ENCODE measurements around the gene RTTN. TPM values are rescaled to one million over a fixed set of nuclear protein-coding genes. Genes with fewer than 3 reads are reported as not detected.

RTTN gene
- total RNA-seq, 1 experiment from 2014 or later: 21.5 TPM

DNA sequence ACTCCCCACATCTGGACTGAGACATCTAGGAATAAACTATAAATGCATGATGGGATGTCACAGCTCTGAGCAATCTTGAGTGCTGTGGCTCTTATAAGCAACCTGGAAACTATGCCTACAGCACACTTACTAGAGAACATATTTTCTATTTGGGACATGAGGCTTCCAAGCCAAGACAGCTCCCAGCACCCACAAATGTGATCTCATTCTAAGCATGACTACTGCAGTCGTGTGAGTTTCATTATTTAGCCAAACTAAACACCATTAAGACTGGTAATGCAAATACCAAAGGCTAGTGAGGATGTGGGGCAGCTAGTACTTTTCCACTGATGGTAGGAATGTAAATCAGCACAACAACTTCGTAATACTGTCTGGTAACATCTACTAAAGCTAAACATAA lies 72.5 kb downstream of the RTTN start:
- ChIA-PET CTCF (no interaction called here), POLR2A (no interaction called here)
- DNase-seq (ENCODE audit: low spot score) (no peak), ATAC-seq (no peak)
- no peak overlapping the region for H3K27ac Mint-ChIP-seq
- TF ChIP-seq SMAD4 (CRISPR knock-in tag; IDR thresholded peaks at IDR 0.05) (no peak), ZNF317 (CRISPR knock-in tag; IDR thresholded peaks at IDR 0.05; ENCODE audit: borderline replicate concordance, low read depth) (no peak), ATF1 (CRISPR knock-in tag; IDR thresholded peaks at IDR 0.05) (no peak), NFYB (CRISPR knock-in tag; conservative IDR thresholded peaks at IDR 0.05; ENCODE audit: low read depth) (no peak), TEAD4 (CRISPR knock-in tag; IDR thresholded peaks at IDR 0.05) (no peak), E2F4 (CRISPR knock-in tag; IDR thresholded peaks at IDR 0.05; ENCODE audit: borderline replicate concordance, low read depth) (no peak), FOXP4 (CRISPR knock-in tag; IDR thresholded peaks at IDR 0.05) (no peak), GRHL2 (CRISPR knock-in tag; IDR thresholded peaks at IDR 0.05; ENCODE audit: insufficient replicate concordance, severe bottlenecking) (no peak), NR3C1 (CRISPR knock-in tag; conservative IDR thresholded peaks at IDR 0.05; ENCODE audit: low read depth) (no peak)
- TF ChIP-seq, protein P1, sequence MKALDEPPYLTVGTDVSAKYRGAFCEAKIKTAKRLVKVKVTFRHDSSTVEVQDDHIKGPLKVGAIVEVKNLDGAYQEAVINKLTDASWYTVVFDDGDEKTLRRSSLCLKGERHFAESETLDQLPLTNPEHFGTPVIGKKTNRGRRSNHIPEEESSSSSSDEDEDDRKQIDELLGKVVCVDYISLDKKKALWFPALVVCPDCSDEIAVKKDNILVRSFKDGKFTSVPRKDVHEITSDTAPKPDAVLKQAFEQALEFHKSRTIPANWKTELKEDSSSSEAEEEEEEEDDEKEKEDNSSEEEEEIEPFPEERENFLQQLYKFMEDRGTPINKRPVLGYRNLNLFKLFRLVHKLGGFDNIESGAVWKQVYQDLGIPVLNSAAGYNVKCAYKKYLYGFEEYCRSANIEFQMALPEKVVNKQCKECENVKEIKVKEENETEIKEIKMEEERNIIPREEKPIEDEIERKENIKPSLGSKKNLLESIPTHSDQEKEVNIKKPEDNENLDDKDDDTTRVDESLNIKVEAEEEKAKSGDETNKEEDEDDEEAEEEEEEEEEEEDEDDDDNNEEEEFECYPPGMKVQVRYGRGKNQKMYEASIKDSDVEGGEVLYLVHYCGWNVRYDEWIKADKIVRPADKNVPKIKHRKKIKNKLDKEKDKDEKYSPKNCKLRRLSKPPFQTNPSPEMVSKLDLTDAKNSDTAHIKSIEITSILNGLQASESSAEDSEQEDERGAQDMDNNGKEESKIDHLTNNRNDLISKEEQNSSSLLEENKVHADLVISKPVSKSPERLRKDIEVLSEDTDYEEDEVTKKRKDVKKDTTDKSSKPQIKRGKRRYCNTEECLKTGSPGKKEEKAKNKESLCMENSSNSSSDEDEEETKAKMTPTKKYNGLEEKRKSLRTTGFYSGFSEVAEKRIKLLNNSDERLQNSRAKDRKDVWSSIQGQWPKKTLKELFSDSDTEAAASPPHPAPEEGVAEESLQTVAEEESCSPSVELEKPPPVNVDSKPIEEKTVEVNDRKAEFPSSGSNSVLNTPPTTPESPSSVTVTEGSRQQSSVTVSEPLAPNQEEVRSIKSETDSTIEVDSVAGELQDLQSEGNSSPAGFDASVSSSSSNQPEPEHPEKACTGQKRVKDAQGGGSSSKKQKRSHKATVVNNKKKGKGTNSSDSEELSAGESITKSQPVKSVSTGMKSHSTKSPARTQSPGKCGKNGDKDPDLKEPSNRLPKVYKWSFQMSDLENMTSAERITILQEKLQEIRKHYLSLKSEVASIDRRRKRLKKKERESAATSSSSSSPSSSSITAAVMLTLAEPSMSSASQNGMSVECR (CRISPR knock-in tag; IDR thresholded peaks at IDR 0.05; ENCODE audit: borderline replicate concordance): no peak
- TF ChIP-seq, protein P2, sequence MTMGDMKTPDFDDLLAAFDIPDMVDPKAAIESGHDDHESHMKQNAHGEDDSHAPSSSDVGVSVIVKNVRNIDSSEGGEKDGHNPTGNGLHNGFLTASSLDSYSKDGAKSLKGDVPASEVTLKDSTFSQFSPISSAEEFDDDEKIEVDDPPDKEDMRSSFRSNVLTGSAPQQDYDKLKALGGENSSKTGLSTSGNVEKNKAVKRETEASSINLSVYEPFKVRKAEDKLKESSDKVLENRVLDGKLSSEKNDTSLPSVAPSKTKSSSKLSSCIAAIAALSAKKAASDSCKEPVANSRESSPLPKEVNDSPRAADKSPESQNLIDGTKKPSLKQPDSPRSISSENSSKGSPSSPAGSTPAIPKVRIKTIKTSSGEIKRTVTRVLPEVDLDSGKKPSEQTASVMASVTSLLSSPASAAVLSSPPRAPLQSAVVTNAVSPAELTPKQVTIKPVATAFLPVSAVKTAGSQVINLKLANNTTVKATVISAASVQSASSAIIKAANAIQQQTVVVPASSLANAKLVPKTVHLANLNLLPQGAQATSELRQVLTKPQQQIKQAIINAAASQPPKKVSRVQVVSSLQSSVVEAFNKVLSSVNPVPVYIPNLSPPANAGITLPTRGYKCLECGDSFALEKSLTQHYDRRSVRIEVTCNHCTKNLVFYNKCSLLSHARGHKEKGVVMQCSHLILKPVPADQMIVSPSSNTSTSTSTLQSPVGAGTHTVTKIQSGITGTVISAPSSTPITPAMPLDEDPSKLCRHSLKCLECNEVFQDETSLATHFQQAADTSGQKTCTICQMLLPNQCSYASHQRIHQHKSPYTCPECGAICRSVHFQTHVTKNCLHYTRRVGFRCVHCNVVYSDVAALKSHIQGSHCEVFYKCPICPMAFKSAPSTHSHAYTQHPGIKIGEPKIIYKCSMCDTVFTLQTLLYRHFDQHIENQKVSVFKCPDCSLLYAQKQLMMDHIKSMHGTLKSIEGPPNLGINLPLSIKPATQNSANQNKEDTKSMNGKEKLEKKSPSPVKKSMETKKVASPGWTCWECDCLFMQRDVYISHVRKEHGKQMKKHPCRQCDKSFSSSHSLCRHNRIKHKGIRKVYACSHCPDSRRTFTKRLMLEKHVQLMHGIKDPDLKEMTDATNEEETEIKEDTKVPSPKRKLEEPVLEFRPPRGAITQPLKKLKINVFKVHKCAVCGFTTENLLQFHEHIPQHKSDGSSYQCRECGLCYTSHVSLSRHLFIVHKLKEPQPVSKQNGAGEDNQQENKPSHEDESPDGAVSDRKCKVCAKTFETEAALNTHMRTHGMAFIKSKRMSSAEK (CRISPR knock-in tag; IDR thresholded peaks at IDR 0.05; ENCODE audit: borderline replicate concordance): no peak
- TF ChIP-seq, protein P3, sequence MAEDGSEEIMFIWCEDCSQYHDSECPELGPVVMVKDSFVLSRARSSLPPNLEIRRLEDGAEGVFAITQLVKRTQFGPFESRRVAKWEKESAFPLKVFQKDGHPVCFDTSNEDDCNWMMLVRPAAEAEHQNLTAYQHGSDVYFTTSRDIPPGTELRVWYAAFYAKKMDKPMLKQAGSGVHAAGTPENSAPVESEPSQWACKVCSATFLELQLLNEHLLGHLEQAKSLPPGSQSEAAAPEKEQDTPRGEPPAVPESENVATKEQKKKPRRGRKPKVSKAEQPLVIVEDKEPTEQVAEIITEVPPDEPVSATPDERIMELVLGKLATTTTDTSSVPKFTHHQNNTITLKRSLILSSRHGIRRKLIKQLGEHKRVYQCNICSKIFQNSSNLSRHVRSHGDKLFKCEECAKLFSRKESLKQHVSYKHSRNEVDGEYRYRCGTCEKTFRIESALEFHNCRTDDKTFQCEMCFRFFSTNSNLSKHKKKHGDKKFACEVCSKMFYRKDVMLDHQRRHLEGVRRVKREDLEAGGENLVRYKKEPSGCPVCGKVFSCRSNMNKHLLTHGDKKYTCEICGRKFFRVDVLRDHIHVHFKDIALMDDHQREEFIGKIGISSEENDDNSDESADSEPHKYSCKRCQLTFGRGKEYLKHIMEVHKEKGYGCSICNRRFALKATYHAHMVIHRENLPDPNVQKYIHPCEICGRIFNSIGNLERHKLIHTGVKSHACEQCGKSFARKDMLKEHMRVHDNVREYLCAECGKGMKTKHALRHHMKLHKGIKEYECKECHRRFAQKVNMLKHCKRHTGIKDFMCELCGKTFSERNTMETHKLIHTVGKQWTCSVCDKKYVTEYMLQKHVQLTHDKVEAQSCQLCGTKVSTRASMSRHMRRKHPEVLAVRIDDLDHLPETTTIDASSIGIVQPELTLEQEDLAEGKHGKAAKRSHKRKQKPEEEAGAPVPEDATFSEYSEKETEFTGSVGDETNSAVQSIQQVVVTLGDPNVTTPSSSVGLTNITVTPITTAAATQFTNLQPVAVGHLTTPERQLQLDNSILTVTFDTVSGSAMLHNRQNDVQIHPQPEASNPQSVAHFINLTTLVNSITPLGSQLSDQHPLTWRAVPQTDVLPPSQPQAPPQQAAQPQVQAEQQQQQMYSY (CRISPR knock-in tag; IDR thresholded peaks at IDR 0.05): no peak
- TF ChIP-seq, protein P4, sequence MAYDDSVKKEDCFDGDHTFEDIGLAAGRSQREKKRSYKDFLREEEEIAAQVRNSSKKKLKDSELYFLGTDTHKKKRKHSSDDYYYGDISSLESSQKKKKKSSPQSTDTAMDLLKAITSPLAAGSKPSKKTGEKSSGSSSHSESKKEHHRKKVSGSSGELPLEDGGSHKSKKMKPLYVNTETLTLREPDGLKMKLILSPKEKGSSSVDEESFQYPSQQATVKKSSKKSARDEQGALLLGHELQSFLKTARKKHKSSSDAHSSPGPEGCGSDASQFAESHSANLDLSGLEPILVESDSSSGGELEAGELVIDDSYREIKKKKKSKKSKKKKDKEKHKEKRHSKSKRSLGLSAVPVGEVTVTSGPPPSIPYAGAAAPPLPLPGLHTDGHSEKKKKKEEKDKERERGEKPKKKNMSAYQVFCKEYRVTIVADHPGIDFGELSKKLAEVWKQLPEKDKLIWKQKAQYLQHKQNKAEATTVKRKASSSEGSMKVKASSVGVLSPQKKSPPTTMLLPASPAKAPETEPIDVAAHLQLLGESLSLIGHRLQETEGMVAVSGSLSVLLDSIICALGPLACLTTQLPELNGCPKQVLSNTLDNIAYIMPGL (CRISPR knock-in tag; IDR thresholded peaks at IDR 0.05): no peak
- H3K36me3 Mint-ChIP-seq: peaks cover 2% of the 10 kb centered on the region; the same call in 1 of the 2 replicates
- H3K4me1 Mint-ChIP-seq: peaks cover 6% of the 10 kb centered on the region
- no peaks in the 10 kb centered on the region for H3K27me3 Mint-ChIP-seq (ENCODE audit: low read depth)
- H3K4me3 Mint-ChIP-seq: no peak overlapping the region
- no peaks in the 10 kb centered on the region for H3K9me3 Mint-ChIP-seq
